Forelimb muscle (tissue), 1 donor: ENCODE measurements around the gene POLD4. TPM values are rescaled to one million over a fixed set of nuclear protein-coding genes. Genes with fewer than 3 reads are reported as not detected.

Experiments used
- DNase-seq: peaks from one replicate; pipeline ENCODE4 v3.0.0-alpha.2; 2013; ENCODE audit warnings: low read depth
- polyA plus RNA-seq: library from polyadenylated mRNA; unstranded; fragments of 120-200 nt; gene quantifications from one replicate; pipeline ENCODE4 v1.2.1, GENCODE V29; 2013; ENCODE audit not compliant: insufficient read length

The POLD4 gene
- polyA plus RNA-seq, 1 donor = 31.9 TPM

- DNase-seq = no peak
Measured at GRCh38 chr11:67317888-67318555, 35.3 kb downstream of the POLD4 start.

- DNase-seq = peak; percentile 92
Measured at GRCh38 chr11:67317205-67317887, 36.0 kb downstream of the POLD4 start.

GRCh38 chr11:67316882-67317204, 36.5 kb downstream of the POLD4 start:
- no peak for DNase-seq

GRCh38 chr11:67315325-67315909, 37.9 kb downstream of the POLD4 start:
- DNase-seq = no peak

- DNase-seq = no peak
Measured at GRCh38 chr11:67314218-67314617, 39.1 kb downstream of the POLD4 start.

- DNase-seq = no peak
Measured at GRCh38 chr11:67313125-67313890, 40.0 kb downstream of the POLD4 start.

- no peak for DNase-seq
Measured at GRCh38 chr11:67312187-67313021, 40.9 kb downstream of the POLD4 start.

GRCh38 chr11:67311556-67312082, 41.7 kb downstream of the POLD4 start:
- DNase-seq = no peak

GRCh38 chr11:67311051-67311555, 42.2 kb downstream of the POLD4 start:
- no peak for DNase-seq

GRCh38 chr11:67310246-67311050, 42.9 kb downstream of the POLD4 start:
- DNase-seq = no peak

GRCh38 chr11:67309661-67310061, 43.7 kb downstream of the POLD4 start:
- DNase-seq = no peak

GRCh38 chr11:67309166-67309565, 44.2 kb downstream of the POLD4 start:
- DNase-seq = no peak

- no peak for DNase-seq
Measured at GRCh38 chr11:67308031-67308866, 45.1 kb downstream of the POLD4 start.

- DNase-seq = no peak
Measured at GRCh38 chr11:67307545-67308001, 45.8 kb downstream of the POLD4 start.

- no peak for DNase-seq
Measured at GRCh38 chr11:67306769-67307544, 46.4 kb downstream of the POLD4 start.

GRCh38 chr11:67304511-67305113, 48.7 kb downstream of the POLD4 start:
- no peak for DNase-seq

- DNase-seq = no peak
Measured at GRCh38 chr11:67303835-67304411, 49.4 kb downstream of the POLD4 start.
